ENCODE measurements around the gene DUSP5. TPM values are rescaled to one million over a fixed set of nuclear protein-coding genes. Genes with fewer than 3 reads are reported as not detected.

Gene DUSP5
- total RNA-seq, 1 experiment from 2014 or later: 34.0 TPM

DNA sequence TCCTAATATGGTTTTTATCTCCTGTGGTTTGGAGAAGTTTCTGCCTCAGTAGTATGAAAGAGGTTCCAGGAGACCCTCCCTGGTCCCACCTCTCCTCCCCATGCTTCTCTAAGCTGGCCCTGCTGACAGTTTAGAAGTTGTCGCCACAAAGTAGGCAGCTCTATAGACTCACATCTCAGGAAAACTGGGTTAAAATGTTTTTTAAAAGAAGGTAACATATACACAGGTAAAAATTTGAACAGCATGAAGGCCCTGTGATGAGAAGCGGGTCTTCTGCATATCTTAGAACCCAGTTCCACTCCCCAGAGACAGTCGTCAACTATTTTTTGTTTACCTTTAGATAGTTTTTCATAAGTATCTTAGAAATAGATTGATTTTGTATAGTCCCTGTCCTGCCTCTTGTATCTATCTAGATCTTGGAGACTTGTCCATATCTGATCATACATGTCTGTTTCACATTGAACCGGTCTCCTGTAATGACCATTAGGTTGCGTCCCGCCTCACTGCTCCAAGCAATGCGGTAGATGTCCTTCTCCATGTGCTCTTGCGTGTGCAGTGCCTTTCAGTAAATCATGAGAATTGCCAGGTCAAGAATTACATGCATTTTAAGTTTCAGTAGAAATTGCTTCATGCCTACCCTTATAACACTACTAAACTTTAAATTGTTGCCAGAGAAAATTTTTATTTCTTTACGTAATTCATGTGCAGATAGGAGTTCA, 2.2 kb downstream of the DUSP5 start:
- H3K9me3 Mint-ChIP-seq (ENCODE audit: low read depth, unreplicated experiment): no peaks in the 10 kb centered on the region
- H3K27me3 Mint-ChIP-seq (ENCODE audit: unreplicated experiment): no peaks in the 10 kb centered on the region
- H3K4me1 Mint-ChIP-seq (ENCODE audit: low read depth, unreplicated experiment): no peaks in the 10 kb centered on the region
- intact Hi-C loops (cut with micrococcal nuclease; ENCODE audit: unreplicated experiment): loop anchor here (1.0 to 5.0 kb wide), 5 partner anchors 37 to 189 kb away; no protein-coding TSS in a partner anchor
- DNase-seq: no peak
- H3K36me3 Mint-ChIP-seq (ENCODE audit: insufficient read depth, unreplicated experiment): peaks cover 89% of the 10 kb centered on the region
- peak overlapping the region; percentile 77 for H3K4me3 Mint-ChIP-seq (ENCODE audit: low read depth, unreplicated experiment)
- TF ChIP-seq, protein P1, sequence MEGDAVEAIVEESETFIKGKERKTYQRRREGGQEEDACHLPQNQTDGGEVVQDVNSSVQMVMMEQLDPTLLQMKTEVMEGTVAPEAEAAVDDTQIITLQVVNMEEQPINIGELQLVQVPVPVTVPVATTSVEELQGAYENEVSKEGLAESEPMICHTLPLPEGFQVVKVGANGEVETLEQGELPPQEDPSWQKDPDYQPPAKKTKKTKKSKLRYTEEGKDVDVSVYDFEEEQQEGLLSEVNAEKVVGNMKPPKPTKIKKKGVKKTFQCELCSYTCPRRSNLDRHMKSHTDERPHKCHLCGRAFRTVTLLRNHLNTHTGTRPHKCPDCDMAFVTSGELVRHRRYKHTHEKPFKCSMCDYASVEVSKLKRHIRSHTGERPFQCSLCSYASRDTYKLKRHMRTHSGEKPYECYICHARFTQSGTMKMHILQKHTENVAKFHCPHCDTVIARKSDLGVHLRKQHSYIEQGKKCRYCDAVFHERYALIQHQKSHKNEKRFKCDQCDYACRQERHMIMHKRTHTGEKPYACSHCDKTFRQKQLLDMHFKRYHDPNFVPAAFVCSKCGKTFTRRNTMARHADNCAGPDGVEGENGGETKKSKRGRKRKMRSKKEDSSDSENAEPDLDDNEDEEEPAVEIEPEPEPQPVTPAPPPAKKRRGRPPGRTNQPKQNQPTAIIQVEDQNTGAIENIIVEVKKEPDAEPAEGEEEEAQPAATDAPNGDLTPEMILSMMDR (IDR thresholded peaks at IDR 0.05; ENCODE audit: unreplicated experiment): no peak
- no TSS peak for BruUV-seq (replicated peaks)
- CTCF ChIA-PET: interaction anchor here (1.4 to 2.7 kb wide), 2 partner anchors 47 to 146 kb away, joined by 3 to 6 read pairs; no protein-coding TSS in a partner anchor
- H3K27ac Mint-ChIP-seq (ENCODE audit: unreplicated experiment): peak overlapping the region; percentile 86

- H3K4me1 Mint-ChIP-seq (ENCODE audit: low read depth, unreplicated experiment): no peaks in the 10 kb centered on the region
Measured at GRCh38 chr10:110500515-110500905, 2.8 kb downstream of the DUSP5 start.

DNA sequence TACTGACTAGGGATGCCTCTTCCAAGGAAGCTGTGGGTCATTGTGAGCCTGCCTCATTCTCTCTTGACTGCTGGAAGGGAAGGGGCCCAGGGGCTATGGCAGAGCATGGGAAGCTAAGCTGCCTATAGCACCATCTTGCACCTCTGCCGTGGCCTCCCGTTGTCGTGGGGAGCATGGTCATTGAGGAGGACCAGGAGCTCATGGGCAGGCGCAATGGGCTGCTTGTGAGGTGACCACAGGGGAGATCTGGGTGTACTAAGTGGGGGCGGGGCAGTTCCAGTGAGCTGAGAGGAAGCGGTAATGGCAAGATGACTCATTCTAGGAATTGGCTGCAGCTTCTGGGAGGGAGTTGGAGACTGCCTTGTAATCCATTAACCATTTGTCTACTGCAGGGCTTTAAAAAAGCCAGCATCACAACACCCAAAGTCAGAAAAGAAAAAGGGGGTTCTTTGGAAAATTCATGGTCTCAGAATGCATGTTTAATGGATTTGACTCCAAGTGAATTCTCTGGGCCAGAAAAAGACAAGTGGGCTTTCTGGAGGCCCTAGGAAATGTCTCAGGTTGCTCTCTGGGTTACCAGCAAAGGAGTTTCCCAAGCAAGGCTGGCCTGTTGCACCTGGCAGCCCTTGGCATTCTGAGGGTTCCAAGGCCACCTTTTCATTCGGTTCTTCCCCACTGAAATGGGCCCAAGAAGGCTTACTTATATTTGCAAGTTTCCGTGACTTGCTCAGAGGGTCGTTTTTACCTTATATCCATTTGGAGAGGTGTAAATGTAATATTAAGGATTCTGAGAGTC, 3.6 kb downstream of the DUSP5 start:
- CTCF ChIA-PET: interaction anchor here (0.8 to 2.7 kb wide), 4 partner anchors 9 to 147 kb away, joined by 3 to 6 read pairs (median 3); no protein-coding TSS in a partner anchor
- peak; percentile 83 for DNase-seq
- Mint-ChIP-seq H3K4me3 (ENCODE audit: low read depth, unreplicated experiment) (peak overlapping the region; percentile 77), H3K27me3 (ENCODE audit: unreplicated experiment) (no peaks in the 10 kb centered on the region), H3K4me1 (ENCODE audit: low read depth, unreplicated experiment) (no peaks in the 10 kb centered on the region), H3K36me3 (ENCODE audit: insufficient read depth, unreplicated experiment) (peaks cover 91% of the 10 kb centered on the region), H3K27ac (ENCODE audit: unreplicated experiment) (peak overlapping the region; percentile 86), H3K9me3 (ENCODE audit: low read depth, unreplicated experiment) (no peaks in the 10 kb centered on the region)
- intact Hi-C loops (cut with micrococcal nuclease; ENCODE audit: unreplicated experiment): loop anchor here (2.0 to 5.0 kb wide), 3 partner anchors 36 to 174 kb away; no protein-coding TSS in a partner anchor
- TF ChIP-seq, protein P1 (IDR thresholded peaks at IDR 0.05; ENCODE audit: unreplicated experiment): no peak
- BruUV-seq (replicated peaks): no TSS peak

More at GRCh38 chr10:110500515-110500905, 2.8 kb downstream of the DUSP5 start:
- Mint-ChIP-seq H3K27me3 (ENCODE audit: unreplicated experiment) (no peaks in the 10 kb centered on the region), H3K36me3 (ENCODE audit: insufficient read depth, unreplicated experiment) (peaks cover 92% of the 10 kb centered on the region), H3K4me3 (ENCODE audit: low read depth, unreplicated experiment) (peak overlapping the region; percentile 77), H3K9me3 (ENCODE audit: low read depth, unreplicated experiment) (no peaks in the 10 kb centered on the region), H3K27ac (ENCODE audit: unreplicated experiment) (peak overlapping the region; percentile 86)
- TSS peak; percentile 27 for BruUV-seq (replicated peaks)
- CTCF ChIA-PET: interaction anchor here (0.8 to 2.7 kb wide), 3 partner anchors 8 to 146 kb away, joined by 3 to 6 read pairs (median 3); no protein-coding TSS in a partner anchor
- TF ChIP-seq, protein P1 (IDR thresholded peaks at IDR 0.05; ENCODE audit: unreplicated experiment): no peak
- DNase-seq: no peak
- intact Hi-C loops (cut with micrococcal nuclease; ENCODE audit: unreplicated experiment): loop anchor here (2.0 to 5.0 kb wide), 3 partner anchors 37 to 173 kb away; no protein-coding TSS in a partner anchor

DNA sequence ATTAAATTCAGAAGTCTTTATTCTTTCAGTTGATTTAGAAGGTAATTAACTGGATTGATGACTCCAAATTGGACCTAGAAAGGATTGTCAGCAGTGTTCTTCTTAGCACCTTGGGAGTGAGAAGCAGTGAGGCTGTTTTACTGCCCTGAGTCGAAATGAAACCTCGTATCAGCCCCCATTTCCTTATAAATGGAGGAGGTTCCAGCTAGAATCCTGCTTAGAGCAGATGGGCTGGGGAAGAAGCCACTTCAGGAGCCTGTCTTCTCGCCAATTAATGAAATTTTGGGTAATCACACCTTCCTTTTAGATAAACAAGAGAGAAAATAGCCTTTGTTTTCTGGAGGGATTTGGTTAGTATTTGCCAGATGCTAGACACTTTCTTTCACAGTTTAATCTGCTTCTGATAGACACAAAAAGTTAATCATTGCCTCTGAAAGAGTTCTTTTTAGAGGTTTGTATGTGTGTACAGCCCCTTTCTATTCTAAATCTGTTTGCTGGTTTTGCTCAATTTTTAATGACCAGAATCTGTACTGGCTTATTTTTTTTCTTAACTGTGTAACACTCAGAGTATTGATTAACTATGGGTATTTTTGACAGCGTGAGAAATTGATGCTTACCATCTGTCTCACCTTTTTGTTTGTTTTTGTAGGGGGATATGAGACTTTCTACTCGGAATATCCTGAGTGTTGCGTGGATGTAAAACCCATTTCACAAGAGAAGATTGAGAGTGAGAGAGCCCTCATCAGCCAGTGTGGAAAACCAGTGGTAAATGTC, 4.6 kb downstream of the DUSP5 start:
- DNase-seq: no peak
- no peaks in the 10 kb centered on the region for H3K4me1 Mint-ChIP-seq (ENCODE audit: low read depth, unreplicated experiment)
- no peaks in the 10 kb centered on the region for H3K27me3 Mint-ChIP-seq (ENCODE audit: unreplicated experiment)
- TF ChIP-seq, protein P1 (IDR thresholded peaks at IDR 0.05; ENCODE audit: unreplicated experiment): no peak
- H3K4me3 Mint-ChIP-seq (ENCODE audit: low read depth, unreplicated experiment): peak overlapping the region; percentile 77
- no TSS peak for BruUV-seq (replicated peaks)
- H3K9me3 Mint-ChIP-seq (ENCODE audit: low read depth, unreplicated experiment): no peaks in the 10 kb centered on the region
- peaks cover 91% of the 10 kb centered on the region for H3K36me3 Mint-ChIP-seq (ENCODE audit: insufficient read depth, unreplicated experiment)
- CTCF ChIA-PET: interaction anchor here (2.7 kb wide), 1 partner anchor 148 kb away, joined by 6 read pairs; no protein-coding TSS in a partner anchor
- peak overlapping the region; percentile 86 for H3K27ac Mint-ChIP-seq (ENCODE audit: unreplicated experiment)
- intact Hi-C loops (cut with micrococcal nuclease; ENCODE audit: unreplicated experiment): loop anchor here (5.0 kb wide), 2 partner anchors 35 to 175 kb away; no protein-coding TSS in a partner anchor

All from Calu3 (cell line).